PFSK-1 (cell line): Measurements from ENCODE around the gene EID2.

ENCODE experiments used
- FOXP2 ChIP-seq: optimal IDR thresholded peaks from 2 replicates; pipeline ENCODE3; 2011; ENCODE audit warnings: borderline replicate concordance, control low read depth, inconsistent platforms; ENCODE audit not compliant: insufficient read depth; ENCODE audit errors: extremely low read length, extremely low read depth
- POLR2AphosphoS5 ChIP-seq: IDR thresholded peaks from 2 replicates; pipeline ENCODE4 v1.6.1; 2012; ENCODE audit warnings: low read depth, mild to moderate bottlenecking, control low read depth, low read length, moderate library complexity
- REST ChIP-seq, 2 experiments: IDR thresholded peaks; 2 replicates each; pipeline versions ENCODE4 v1.6.1 to v1.8.0; 2011 to 2012; ENCODE audit warnings: low read depth in 2 of 2, low read length in 2 of 2, control low read depth in 1 of 2, inconsistent platforms in 1 of 2, mild to moderate bottlenecking in 1 of 2, moderate library complexity in 1 of 2; ENCODE audit not compliant: insufficient read depth in 1 of 2
- SIN3A ChIP-seq: IDR thresholded peaks from 2 replicates; pipeline ENCODE4 v1.6.1; 2012; ENCODE audit warnings: mild to moderate bottlenecking, low read length, moderate library complexity, borderline replicate concordance; ENCODE audit not compliant: insufficient read depth
- TAF1 ChIP-seq: IDR thresholded peaks from 2 replicates; pipeline ENCODE4 v1.6.1; 2012; ENCODE audit warnings: low read length, control low read depth, borderline replicate concordance; ENCODE audit not compliant: insufficient read depth

The EID2 gene

GRCh38 chr19:39582442-39582841, 42.5 kb upstream of the EID2 start:
- TF ChIP-seq POLR2AphosphoS5, result no peak
- no peak for TF ChIP-seq REST (IDR thresholded peaks at IDR 0.05; ENCODE audit: insufficient read depth in 1 of 2, low read depth in 2 of 2, low read length in 2 of 2)
- TF ChIP-seq FOXP2, result no peak
- TF ChIP-seq SIN3A, result no peak

- TF ChIP-seq POLR2AphosphoS5 (no peak), TAF1 (no peak), FOXP2 (no peak), SIN3A (no peak), REST (IDR thresholded peaks at IDR 0.05; ENCODE audit: insufficient read depth in 1 of 2, low read depth in 2 of 2, low read length in 2 of 2) (no peak)
Measured at GRCh38 chr19:39568604-39569003, 28.6 kb upstream of the EID2 start.

- TF ChIP-seq REST (IDR thresholded peaks at IDR 0.05; ENCODE audit: insufficient read depth in 1 of 2, low read depth in 2 of 2, low read length in 2 of 2) (peak in 1 of 2 experiments; percentile 93; a peak in 2 of 4 replicates), SIN3A (no peak)
Measured at GRCh38 chr19:39566064-39566463, 26.1 kb upstream of the EID2 start.

GRCh38 chr19:39563408-39563807, 23.4 kb upstream of the EID2 start:
- no peak for TF ChIP-seq FOXP2
- TF ChIP-seq POLR2AphosphoS5, result no peak
- no peak for TF ChIP-seq TAF1
- TF ChIP-seq REST (IDR thresholded peaks at IDR 0.05; ENCODE audit: insufficient read depth in 1 of 2, low read depth in 2 of 2, low read length in 2 of 2), result no peak
- no peak for TF ChIP-seq SIN3A

GRCh38 chr19:39558624-39559117, 18.7 kb upstream of the EID2 start:
- no peak for TF ChIP-seq TAF1
- TF ChIP-seq FOXP2, result no peak
- TF ChIP-seq REST (IDR thresholded peaks at IDR 0.05; ENCODE audit: insufficient read depth in 1 of 2, low read depth in 2 of 2, low read length in 2 of 2), result no peak
- no peak for TF ChIP-seq POLR2AphosphoS5
- TF ChIP-seq SIN3A, result no peak
